ENCODE measurements around the gene PTPN14.

The PTPN14 gene

GRCh38 chr1:214448536-214448935 lies 102.9 kb downstream of the PTPN14 start:
- TF ChIP-seq CTCF (conservative IDR thresholded peaks at IDR 0.05; ENCODE audit: control insufficient read depth, insufficient read depth, low read depth, low read length): no peak
- DNase-seq (ENCODE audit: low read depth): no peak
- H3K4me3 ChIP-seq (ENCODE audit: control insufficient read depth, low read depth, low read length): no peak overlapping the region

- no peak for DNase-seq (ENCODE audit: low read depth)
- no peak overlapping the region for H3K4me3 ChIP-seq (ENCODE audit: control insufficient read depth, low read depth, low read length)
- TF ChIP-seq CTCF (conservative IDR thresholded peaks at IDR 0.05; ENCODE audit: control insufficient read depth, insufficient read depth, low read depth, low read length): no peak
Observed at GRCh38 chr1:214447557-214447871, 103.9 kb downstream of the PTPN14 start.

- peak; percentile 95 for DNase-seq (ENCODE audit: low read depth)
Observed at GRCh38 chr1:214446772-214447556, 104.4 kb downstream of the PTPN14 start.

DNA sequence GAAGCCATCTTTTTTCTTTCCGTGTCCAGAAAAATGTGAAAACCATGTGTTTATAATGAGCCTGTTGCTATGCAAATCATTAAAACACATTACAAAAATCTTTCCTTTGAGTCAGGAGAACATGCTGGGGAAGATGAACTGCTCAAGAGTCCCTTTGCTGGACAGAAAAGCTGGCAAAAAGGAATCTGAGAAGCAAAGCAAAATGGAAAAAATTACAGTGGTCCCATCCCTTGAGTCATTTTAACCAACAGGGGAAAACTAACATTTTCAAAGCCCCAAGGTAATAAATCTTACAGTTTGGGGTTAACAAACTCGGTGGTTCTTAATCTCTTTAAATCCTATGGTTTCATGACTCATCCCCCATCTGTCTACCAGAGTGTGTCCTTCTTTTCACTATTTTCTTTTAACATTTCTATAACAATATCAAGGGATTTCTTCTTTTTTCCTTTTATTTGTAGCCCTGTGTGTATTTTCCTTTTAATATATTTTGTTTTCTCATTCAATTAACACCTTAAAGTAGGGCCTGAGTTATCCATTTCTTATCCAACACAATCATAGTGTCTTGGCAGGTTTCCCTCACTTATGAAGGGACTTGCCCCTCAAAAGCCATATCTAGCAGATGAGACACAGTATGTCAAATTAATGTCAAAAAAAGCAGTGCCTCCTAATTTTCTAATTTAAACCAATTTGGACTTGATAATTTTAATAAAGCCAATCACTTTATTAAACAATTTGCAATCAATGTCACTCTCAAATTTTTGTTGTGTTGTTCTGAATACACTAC lies 105.4 kb downstream of the PTPN14 start:
- no peak overlapping the region for H3K4me3 ChIP-seq (ENCODE audit: control insufficient read depth, low read depth, low read length)
- no peak for TF ChIP-seq CTCF (conservative IDR thresholded peaks at IDR 0.05; ENCODE audit: control insufficient read depth, insufficient read depth, low read depth, low read length)
- DNase-seq (ENCODE audit: low read depth): peak; percentile 98

More at GRCh38 chr1:214446772-214447556, 104.4 kb downstream of the PTPN14 start:
- H3K4me3 ChIP-seq (ENCODE audit: control insufficient read depth, low read depth, low read length): no peak overlapping the region
- TF ChIP-seq CTCF (conservative IDR thresholded peaks at IDR 0.05; ENCODE audit: control insufficient read depth, insufficient read depth, low read depth, low read length): no peak

DNA sequence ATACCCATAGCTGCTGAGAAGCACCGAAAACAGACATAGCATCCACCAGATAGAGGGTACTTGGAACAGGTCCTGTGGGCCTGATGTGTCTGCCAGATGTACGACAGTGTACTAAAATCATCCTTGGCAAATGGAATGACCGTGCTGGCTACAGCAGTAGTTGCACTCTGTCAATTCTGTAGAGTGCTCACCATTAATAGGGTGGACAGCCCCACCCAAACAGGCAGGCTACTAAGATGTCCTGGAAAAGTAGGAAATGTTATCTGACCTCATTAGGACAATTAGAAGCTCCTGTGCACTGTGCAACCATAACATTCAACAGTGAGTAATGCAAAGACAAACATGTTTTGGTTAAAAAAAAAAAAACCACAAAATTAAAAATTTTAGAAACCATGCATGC lies 106.2 kb downstream of the PTPN14 start:
- DNase-seq (ENCODE audit: low read depth): peak; percentile 84
- TF ChIP-seq CTCF (conservative IDR thresholded peaks at IDR 0.05; ENCODE audit: control insufficient read depth, insufficient read depth, low read depth, low read length): no peak
- H3K4me3 ChIP-seq (ENCODE audit: control insufficient read depth, low read depth, low read length): no peak overlapping the region

GRCh38 chr1:214444182-214444939 lies 107.0 kb downstream of the PTPN14 start:
- no peak for TF ChIP-seq CTCF (conservative IDR thresholded peaks at IDR 0.05; ENCODE audit: control insufficient read depth, insufficient read depth, low read depth, low read length)
- H3K4me3 ChIP-seq (ENCODE audit: control insufficient read depth, low read depth, low read length): no peak overlapping the region
- no peak for DNase-seq (ENCODE audit: low read depth)
